Measurements from ENCODE around the gene LHFPL3.

The LHFPL3 gene

DNA sequence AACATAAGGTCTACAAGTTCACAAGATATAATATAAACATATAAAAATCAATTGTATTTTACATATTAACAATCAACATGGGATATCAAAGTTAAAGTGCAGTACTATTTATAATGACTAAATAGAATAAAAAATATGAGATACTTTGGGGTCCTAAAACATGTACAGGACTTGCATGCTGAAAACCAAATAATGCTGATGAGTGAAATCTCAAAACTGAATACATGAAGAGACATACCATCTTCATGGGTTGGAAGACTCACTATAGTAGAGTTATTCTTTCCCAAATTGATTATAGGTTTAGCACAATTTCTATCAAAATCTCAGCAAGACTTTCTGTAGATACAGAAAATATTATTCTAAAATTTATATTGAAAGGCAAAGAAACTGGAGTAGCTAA lies 181.5 kb downstream of the LHFPL3 start:
- FAIRE-seq: no peak
- DNase-seq (ENCODE audit: insufficient read length, low spot score): no peak
- TF ChIP-seq, protein P1, sequence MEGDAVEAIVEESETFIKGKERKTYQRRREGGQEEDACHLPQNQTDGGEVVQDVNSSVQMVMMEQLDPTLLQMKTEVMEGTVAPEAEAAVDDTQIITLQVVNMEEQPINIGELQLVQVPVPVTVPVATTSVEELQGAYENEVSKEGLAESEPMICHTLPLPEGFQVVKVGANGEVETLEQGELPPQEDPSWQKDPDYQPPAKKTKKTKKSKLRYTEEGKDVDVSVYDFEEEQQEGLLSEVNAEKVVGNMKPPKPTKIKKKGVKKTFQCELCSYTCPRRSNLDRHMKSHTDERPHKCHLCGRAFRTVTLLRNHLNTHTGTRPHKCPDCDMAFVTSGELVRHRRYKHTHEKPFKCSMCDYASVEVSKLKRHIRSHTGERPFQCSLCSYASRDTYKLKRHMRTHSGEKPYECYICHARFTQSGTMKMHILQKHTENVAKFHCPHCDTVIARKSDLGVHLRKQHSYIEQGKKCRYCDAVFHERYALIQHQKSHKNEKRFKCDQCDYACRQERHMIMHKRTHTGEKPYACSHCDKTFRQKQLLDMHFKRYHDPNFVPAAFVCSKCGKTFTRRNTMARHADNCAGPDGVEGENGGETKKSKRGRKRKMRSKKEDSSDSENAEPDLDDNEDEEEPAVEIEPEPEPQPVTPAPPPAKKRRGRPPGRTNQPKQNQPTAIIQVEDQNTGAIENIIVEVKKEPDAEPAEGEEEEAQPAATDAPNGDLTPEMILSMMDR (IDR thresholded peaks at IDR 0.05; ENCODE audit: insufficient read depth, missing control alignments): no peak

DNA sequence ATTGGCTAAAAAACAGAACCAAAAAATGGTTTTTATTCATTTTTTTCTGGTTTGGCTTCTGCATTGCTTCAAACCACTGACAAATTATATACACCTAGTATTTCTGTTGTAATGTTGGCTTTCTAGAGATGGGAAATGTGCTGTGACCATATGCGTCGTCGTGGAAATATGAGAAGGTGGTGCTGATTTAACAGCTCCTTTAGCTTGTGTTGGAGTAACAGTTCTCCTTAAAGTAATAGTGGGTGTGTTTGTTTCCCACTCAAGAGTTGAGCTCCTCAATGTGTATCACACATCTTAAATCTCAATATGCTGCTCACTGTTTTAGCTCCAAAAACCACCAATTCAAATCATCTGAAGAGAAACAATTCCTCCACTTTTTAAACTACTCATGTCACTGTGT lies 196.4 kb downstream of the LHFPL3 start:
- TF ChIP-seq, protein P1 (IDR thresholded peaks at IDR 0.05; ENCODE audit: insufficient read depth, missing control alignments): no peak
- FAIRE-seq: no peak
- DNase-seq (ENCODE audit: insufficient read length, low spot score): no peak

DNA sequence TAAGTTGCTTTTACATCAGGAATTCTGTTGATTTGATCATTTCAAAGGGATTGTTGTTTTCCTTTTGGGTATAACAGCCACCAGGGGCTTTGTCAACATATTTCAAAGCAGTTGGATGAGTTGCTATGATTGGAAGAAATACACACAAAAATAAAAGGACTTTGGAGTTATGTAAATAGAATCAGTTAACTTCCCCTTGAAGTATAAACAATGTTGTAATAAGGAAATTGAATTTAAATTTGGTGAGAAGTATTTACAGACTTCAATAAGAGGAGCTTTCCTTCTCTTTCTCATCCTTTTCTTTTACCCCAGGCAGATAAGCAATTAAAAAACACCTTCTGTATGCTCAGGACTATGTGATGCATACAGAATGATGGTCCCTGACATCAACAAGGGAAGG lies 199.7 kb downstream of the LHFPL3 start:
- DNase-seq (ENCODE audit: insufficient read length, low spot score) (no peak), FAIRE-seq (no peak)
- TF ChIP-seq, protein P1 (IDR thresholded peaks at IDR 0.05; ENCODE audit: insufficient read depth, missing control alignments): no peak

DNA sequence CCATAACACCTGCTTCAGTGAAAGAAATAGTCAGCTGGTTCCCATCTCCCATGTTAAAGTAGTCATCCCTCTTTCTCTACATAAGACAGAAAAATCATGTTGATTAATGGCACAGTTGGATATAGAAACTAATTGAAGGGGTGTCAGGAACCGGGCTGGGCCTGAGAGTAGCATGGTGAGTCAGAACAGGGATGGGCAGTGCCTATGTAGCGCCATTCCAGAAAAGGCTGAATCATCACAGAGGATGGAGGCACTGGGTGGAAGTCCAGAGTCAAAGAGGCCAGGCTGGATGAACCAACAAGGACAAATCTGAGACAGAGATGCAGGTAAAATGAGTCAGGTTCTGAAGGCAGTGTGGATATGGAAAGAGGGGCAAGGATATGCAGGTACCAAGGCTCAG lies 201.2 kb downstream of the LHFPL3 start:
- FAIRE-seq (no peak), DNase-seq (ENCODE audit: insufficient read length, low spot score) (no peak)
- TF ChIP-seq, protein P1 (IDR thresholded peaks at IDR 0.05; ENCODE audit: insufficient read depth, missing control alignments): no peak

DNA sequence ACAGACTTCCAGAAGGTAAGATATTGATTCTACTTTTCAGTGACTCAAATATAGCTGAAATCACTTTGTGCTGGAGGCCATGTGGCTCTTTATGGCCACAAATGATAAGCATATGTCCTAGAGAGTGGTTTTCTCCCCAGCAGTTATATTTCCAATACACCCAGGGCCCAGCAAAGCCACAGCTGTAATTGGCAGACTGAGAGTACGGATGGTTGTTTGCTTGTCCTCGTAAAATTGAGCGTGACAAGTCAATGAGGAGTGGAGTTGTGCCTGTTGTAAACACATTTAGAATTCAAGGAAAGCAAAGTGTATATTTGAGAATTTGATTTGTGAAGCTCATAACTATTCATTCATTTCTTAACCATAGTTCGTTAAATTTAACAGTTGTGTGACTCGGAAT lies 201.8 kb downstream of the LHFPL3 start:
- TF ChIP-seq, protein P1 (IDR thresholded peaks at IDR 0.05; ENCODE audit: insufficient read depth, missing control alignments): no peak
- no peak for FAIRE-seq
- DNase-seq (ENCODE audit: insufficient read length, low spot score): no peak

DNA sequence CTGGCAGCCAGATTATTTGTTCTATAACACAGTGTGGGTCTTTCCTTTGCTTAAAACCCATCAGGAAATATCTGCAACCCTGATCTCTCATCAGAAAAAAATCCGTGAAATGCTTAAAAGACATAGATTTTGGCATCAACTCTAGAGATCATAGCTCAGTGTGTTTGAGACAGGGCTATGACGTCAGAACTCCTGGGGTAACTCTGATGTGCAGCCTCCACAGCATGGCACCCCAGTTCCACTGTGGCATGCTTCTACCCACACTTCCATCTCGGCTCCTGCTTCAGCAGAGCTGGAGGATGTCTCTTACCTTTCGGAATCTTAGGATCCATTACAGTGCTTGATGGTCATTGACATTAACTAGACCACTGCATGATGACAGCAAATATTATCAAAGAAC lies 205.7 kb downstream of the LHFPL3 start:
- TF ChIP-seq, protein P1 (IDR thresholded peaks at IDR 0.05; ENCODE audit: insufficient read depth, missing control alignments): no peak
- FAIRE-seq (no peak), DNase-seq (ENCODE audit: insufficient read length, low spot score) (no peak)

DNA sequence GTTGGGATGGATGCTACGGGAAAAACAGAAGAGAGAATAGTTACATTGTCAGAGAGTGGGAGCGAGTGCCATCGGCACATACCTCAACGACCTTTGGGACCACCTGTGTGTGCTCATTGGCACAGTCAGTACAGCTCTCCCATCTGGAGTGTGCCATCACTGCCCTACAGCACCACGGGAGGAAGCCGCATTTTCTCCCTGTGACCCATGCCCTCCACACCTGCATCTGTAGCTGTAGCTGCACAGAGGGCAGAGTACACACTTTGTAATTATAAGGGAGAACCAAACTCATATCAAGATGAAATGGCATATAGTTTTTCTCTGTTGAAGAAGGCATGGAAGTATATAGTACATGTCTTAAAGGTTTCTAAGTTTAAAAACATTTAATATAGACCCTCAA lies 207.4 kb downstream of the LHFPL3 start:
- FAIRE-seq: no peak
- DNase-seq (ENCODE audit: insufficient read length, low spot score): no peak
- TF ChIP-seq, protein P1 (IDR thresholded peaks at IDR 0.05; ENCODE audit: insufficient read depth, missing control alignments): no peak
